ENCODE data around the gene CARS2.
"Not testable (repeated sequence)": the region's sequence is repeated elsewhere in the genome, so short reads cannot be mapped to it uniquely, and the experiment has no call there.

The CARS2 gene

GRCh38 chr13:110641055-110642015, 64.6 kb downstream of the CARS2 start:
- in situ Hi-C loops (cut with MboI; ENCODE audit: low sequenced_read_pairs) = no loop called here

DNA sequence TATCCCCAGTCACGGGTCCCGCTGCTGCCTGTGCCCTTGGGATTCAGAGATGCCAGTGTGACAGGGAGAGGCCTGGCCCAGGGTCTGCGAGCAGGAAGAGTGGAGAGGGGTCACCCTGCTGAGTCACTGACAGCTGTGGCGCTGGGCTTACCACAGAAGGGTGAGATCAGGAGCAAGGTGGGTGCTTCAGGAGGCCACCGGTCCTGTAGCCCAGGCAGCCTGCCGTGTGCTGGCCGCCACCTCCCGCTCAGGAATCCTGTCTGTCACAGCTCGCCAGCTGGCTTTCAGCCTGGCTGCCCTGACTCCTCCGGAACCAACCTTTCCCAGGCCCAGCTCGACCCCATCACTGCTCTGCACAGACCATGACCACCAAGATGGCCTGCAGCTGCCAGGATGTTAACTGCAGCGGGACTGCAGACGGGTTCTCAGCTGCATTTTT, 65.3 kb downstream of the CARS2 start:
- in situ Hi-C loops (cut with MboI; ENCODE audit: low sequenced_read_pairs) = no loop called here

GRCh38 chr13:110639935-110640334, 66.0 kb downstream of the CARS2 start:
- in situ Hi-C loops (cut with MboI; ENCODE audit: low sequenced_read_pairs) = no loop called here

- in situ Hi-C loops (cut with MboI; ENCODE audit: low sequenced_read_pairs) = no loop called here
Observed at GRCh38 chr13:110638814-110639806, 66.8 kb downstream of the CARS2 start.

GRCh38 chr13:110638257-110638656, 67.7 kb downstream of the CARS2 start:
- in situ Hi-C loops (cut with MboI; ENCODE audit: low sequenced_read_pairs) = no loop called here

- in situ Hi-C loops (cut with MboI; ENCODE audit: low sequenced_read_pairs) = no loop called here
Observed at GRCh38 chr13:110637747-110638146, 68.2 kb downstream of the CARS2 start.

- in situ Hi-C loops (cut with MboI; ENCODE audit: low sequenced_read_pairs) = no loop called here
Observed at GRCh38 chr13:110637275-110637674, 68.6 kb downstream of the CARS2 start.

- in situ Hi-C loops (cut with MboI; ENCODE audit: low sequenced_read_pairs) = no loop called here
Observed at GRCh38 chr13:110636701-110637201, 69.2 kb downstream of the CARS2 start.

DNA sequence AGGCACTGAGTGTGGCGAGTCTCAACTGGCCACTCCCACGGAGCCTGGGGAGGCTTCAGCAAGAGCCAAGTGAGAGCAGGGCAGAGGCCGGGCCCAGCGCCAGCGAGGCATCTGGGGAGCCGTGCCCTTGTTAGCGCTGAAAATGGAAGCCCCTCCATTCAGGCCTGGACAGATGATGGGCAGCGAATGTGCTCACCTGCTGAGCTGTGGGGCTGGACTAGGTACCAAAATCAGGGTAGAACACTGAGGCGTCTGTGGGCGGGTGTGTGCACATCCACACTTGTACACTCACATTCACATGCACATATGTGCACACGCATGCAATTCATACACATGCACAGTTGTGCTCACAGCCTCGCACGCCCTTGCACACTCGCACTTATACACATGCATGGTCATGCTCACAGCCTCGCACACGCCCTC, 69.9 kb downstream of the CARS2 start:
- in situ Hi-C loops (cut with MboI; ENCODE audit: low sequenced_read_pairs) = no loop called here

DNA sequence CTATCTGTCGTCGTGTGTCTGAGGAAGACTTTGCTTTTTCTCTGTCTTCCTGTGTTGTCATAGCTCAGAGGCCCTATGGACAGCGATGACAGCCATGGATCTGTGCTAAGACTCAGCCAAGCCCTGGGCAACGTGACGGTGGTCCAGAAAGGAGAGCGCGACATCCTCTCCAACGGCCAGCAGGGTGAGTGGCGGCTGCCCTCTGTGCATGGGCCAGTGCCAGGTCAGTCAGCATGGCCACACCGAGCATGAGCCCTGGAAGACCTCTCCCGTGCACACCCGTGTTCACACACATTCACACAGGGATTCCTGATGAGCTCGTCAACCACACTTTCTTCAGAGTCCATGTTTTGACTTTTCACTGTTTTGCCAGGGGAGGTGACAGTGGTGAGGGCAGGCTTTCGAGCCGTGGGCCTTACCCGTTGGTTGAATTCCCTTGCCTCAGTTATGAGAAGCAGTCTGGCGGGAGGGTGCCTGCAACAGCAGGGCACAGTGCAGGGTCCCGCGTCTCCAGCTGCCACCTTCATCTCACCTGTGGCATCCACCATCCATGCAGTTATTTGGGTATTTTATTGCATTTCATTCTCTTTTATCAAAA, 70.4 kb downstream of the CARS2 start:
- in situ Hi-C loops (cut with MboI; ENCODE audit: low sequenced_read_pairs) = no loop called here

DNA sequence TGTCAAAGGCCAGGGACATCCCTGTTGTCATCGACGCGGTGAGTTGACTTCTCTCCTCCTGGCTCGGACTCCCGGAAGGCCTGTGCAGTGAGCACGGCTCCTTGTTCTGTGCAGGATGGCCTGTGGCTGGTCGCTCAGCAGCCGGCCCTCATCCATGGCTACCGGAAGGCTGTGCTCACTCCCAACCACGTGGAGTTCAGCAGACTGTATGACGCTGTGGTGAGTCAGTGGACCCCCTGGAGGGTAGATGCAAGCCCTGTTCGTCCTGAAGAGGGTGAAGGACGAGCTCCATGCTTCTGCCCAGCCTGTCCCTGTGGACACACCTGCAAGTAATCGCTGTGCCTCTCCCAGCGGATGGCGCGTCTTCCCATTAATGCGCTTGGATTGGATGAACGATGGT, 71.4 kb downstream of the CARS2 start:
- in situ Hi-C loops (cut with MboI; ENCODE audit: low sequenced_read_pairs) = no loop called here

GRCh38 chr13:110633776-110634175, 72.1 kb downstream of the CARS2 start:
- in situ Hi-C loops (cut with MboI; ENCODE audit: low sequenced_read_pairs) = no loop called here

DNA sequence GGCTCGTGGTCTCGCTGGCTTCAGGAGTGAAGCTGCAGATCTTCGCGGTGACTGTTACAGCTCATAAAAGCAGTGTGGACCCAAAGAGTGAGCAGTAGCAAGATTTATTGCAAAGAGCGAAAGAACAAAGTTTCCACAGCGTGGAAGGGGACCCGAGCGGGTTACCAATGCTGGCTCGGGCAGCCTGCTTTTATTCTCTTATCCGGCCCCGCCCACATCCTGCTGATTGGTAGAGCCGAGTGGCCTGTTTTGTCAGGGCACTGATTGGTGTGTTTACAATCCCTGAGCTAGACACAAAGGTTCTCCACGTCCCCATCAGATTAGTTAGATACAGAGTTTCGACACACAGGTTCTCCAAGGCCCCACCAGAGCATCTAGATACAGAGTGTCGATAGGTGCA, 73.7 kb downstream of the CARS2 start:
- in situ Hi-C loops (cut with MboI; ENCODE audit: low sequenced_read_pairs) = not testable (repeated sequence)

GRCh38 chr13:110630566-110631119, 75.3 kb downstream of the CARS2 start:
- in situ Hi-C loops (cut with MboI; ENCODE audit: low sequenced_read_pairs) = no loop called here

DNA sequence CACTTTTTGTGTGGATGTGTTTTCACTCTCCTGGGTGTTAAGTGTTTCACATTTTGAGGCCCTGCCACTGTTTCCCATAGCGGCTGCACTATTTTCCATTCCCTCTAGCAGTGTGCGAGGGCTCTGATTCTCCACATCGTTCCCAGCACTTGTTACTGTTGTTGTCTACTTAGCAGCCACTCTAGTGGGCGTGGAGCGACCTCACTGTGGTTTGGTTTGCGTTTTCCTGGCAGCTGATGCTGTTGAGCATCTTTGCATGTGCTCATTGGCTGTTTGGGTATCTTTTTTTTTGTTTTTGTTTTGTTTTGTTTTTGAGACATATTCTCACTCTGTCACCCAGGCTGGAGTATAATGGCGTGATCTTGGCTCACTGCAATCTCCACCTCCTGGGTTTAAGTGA, 76.2 kb downstream of the CARS2 start:
- in situ Hi-C loops (cut with MboI; ENCODE audit: low sequenced_read_pairs) = no loop called here

DNA sequence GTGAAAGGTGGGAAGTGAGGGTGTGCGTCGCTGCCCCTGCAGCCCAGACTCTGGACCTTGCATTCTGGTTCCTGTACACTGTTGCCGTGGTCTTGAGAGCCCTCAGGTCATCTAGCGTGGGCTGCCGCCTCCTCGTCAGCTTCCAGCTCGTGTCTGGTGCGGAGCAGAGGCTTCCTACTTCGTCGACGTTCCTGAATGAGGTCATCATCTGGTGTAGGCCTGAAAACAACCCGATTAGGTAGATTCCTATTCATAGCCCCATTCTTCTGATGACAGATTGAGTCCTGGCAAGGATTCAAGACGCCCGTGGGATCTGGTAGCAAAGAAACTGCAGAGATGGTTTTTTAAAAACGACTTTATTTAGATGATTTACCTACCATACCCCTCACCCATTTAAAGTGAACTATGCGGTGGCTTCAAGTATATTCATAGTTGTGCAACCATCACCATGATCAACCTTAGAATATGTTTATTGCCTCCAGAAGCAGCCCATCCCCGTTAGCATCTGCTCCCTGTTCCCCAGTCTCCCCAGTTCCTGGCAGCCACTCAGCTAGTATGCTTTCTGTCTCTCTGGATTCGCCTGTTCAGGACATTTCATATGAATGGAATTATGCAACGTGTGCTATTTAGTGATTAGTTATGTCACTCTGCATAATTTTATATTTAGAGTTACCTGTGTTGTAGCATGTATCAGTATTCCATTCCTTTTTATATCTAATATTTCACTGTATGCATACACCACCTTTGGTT, 76.8 kb downstream of the CARS2 start:
- in situ Hi-C loops (cut with MboI; ENCODE audit: low sequenced_read_pairs) = no loop called here

DNA sequence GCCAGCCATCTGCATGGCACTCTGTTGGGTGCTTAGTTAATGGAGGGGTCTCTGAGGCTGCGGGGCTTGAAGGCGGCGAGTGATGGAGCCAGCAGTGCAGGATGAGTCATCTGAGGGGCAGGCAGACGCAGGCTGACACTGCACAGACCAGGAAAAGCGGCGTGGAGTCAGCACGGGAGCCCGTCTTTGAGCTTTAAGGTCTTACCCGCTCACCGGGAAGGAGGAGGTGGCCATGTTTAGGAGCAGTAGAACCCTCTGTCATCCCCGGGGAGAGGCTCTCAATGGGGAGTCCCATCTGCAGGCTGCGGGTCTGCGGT, 77.5 kb downstream of the CARS2 start:
- in situ Hi-C loops (cut with MboI; ENCODE audit: low sequenced_read_pairs) = no loop called here

DNA sequence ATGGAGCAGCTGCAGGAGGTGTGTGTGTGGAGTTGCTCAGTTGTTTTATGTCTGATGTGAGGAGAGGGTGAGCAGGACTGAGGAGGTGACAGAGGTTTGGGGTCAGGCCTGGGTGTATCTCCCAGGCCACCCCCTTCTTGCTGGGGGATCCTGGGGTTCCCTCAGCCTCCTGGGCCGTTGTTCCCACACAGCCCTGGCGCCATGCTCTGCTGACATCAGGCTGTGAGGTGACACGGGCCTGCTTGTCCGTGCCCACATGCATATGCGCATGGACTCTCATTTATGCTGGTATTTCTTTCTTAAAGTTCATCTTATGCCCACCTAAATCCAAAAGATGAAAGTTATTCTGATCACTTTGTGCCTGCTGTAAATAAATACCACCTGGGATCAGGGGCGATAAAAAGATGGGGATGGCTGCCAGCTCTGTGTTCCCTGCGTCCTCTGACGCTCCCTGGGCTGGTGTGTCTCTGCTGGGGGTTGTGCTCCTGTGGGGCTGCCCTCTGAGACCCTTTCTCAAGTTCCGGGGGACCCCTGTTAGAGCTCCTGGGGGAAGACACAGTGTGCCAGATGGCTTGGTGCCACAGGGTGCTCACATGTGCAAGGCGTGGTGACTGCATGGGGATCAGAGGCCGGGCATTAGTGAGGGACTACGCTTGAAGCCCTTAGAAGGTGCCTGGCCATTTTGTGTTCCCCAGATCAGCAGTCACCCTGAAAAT, 78.0 kb downstream of the CARS2 start:
- in situ Hi-C loops (cut with MboI; ENCODE audit: low sequenced_read_pairs) = no loop called here

DNA sequence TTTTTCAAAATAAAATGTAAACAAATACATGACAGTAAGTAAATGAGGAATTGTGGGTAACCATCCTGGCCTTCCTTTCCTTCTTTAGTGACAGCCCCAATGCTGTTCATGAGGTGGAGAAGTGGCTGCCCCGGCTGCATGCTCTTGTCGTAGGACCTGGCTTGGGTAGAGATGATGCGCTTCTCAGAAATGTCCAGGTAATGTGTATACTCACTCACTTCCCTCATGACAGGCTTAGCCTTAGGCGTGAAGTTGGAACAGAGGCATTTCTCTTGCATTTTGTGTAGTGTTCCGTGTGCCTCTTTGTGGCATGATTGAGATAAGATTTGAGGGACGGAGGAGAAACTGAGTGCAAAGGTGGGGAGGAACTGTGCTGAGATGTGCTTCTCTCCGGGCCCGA, 78.6 kb downstream of the CARS2 start:
- in situ Hi-C loops (cut with MboI; ENCODE audit: low sequenced_read_pairs) = no loop called here

All from hTERT RPE-1 (cell line).